ENCODE data around the gene EPB41L5. TPM values are rescaled to one million over a fixed set of nuclear protein-coding genes. Genes with fewer than 3 reads are reported as not detected.
A peak's percentile ranks its signal among the peaks of the same experiment; 100 is the strongest.

The EPB41L5 gene
- total RNA-seq, 1 experiment from 2014 or later: 19.0 TPM

DNA sequence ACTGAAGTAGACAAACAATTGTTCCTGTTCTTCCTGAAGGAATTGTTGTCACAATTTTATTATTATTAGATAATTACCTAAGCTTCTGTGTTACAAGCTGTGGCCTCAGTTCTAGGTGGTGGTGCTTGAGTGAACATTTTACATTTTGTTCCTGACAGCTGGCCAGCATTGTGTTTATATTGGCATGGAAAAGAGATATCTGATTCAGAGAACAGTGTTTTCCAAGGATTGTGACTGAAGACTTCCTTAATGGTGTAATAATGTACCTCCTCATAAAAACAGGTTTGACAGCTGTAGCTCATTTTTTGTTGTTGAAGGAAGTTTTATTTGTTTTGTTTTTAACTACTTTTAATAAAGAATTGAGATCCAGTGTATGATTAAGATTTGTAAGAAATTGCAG lies 95.2 kb downstream of the EPB41L5 start:
- peak; percentile 90 for DNase-seq (ENCODE audit: unreplicated experiment)
- BruUV-seq (replicated peaks): no TSS peak
- TF ChIP-seq, protein P1, sequence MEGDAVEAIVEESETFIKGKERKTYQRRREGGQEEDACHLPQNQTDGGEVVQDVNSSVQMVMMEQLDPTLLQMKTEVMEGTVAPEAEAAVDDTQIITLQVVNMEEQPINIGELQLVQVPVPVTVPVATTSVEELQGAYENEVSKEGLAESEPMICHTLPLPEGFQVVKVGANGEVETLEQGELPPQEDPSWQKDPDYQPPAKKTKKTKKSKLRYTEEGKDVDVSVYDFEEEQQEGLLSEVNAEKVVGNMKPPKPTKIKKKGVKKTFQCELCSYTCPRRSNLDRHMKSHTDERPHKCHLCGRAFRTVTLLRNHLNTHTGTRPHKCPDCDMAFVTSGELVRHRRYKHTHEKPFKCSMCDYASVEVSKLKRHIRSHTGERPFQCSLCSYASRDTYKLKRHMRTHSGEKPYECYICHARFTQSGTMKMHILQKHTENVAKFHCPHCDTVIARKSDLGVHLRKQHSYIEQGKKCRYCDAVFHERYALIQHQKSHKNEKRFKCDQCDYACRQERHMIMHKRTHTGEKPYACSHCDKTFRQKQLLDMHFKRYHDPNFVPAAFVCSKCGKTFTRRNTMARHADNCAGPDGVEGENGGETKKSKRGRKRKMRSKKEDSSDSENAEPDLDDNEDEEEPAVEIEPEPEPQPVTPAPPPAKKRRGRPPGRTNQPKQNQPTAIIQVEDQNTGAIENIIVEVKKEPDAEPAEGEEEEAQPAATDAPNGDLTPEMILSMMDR (IDR thresholded peaks at IDR 0.05; ENCODE audit: unreplicated experiment): no peak
- ChIA-PET POLR2A (interaction anchor here (0.5 to 4.3 kb wide), 10 partner anchors 26 to 414 kb away, joined by 3 to 52 read pairs (median 4); partner anchors contain the start of gene EPB41L5), CTCF (interaction anchor here (0.6 to 4.0 kb wide), 10 partner anchors 9 to 353 kb away, joined by 3 to 123 read pairs (median 6); no protein-coding TSS in a partner anchor)
- Mint-ChIP-seq H3K9me3 (ENCODE audit: unreplicated experiment) (no peaks in the 10 kb centered on the region), H3K4me1 (ENCODE audit: insufficient read depth, unreplicated experiment) (peaks cover 52% of the 10 kb centered on the region), H3K4me3 (ENCODE audit: unreplicated experiment) (peak overlapping the region; percentile 34), H3K27ac (ENCODE audit: low read depth, unreplicated experiment) (peak overlapping the region; percentile 8), H3K27me3 (ENCODE audit: insufficient read depth, unreplicated experiment) (no peaks in the 10 kb centered on the region), H3K36me3 (ENCODE audit: insufficient read depth, unreplicated experiment) (no peaks in the 10 kb centered on the region)
- intact Hi-C loops (cut with micrococcal nuclease): loop anchor here (2.0 to 5.0 kb wide), 2 partner anchors 96 to 405 kb away; partner anchors contain the start of gene EPB41L5

DNA sequence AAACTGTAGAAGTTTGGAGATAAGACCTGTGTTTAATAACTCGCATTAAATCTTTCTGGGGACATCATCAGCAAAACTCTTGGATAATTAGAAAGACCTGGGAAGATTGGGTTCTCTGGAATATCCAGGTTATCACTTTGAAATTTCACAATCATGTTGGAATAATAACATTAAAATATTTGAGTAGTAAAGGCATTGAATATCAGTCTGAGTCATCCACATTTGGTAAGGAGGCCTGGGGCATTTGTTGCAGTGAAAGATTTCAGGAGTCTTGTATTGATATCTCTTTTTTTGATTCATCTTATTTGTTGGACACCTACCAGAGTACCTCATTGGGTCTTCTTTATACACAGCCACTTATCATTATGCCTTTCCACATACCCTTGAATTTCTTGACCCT lies 95.9 kb downstream of the EPB41L5 start:
- ChIA-PET CTCF (interaction anchor here (0.7 to 4.0 kb wide), 13 partner anchors 9 to 574 kb away, joined by 3 to 123 read pairs (median 7); no protein-coding TSS in a partner anchor), POLR2A (interaction anchor here (0.7 to 4.3 kb wide), 7 partner anchors 27 to 355 kb away, joined by 3 to 52 read pairs (median 5); partner anchors contain the start of gene EPB41L5)
- peak overlapping the region; percentile 34 for H3K4me3 Mint-ChIP-seq (ENCODE audit: unreplicated experiment)
- BruUV-seq (replicated peaks): no TSS peak
- TF ChIP-seq, protein P1 (IDR thresholded peaks at IDR 0.05; ENCODE audit: unreplicated experiment): no peak
- H3K27ac Mint-ChIP-seq (ENCODE audit: low read depth, unreplicated experiment): peak overlapping the region; percentile 28
- H3K4me1 Mint-ChIP-seq (ENCODE audit: insufficient read depth, unreplicated experiment): peaks cover 51% of the 10 kb centered on the region
- DNase-seq (ENCODE audit: unreplicated experiment): peak; percentile 73
- no peaks in the 10 kb centered on the region for H3K36me3 Mint-ChIP-seq (ENCODE audit: insufficient read depth, unreplicated experiment)
- H3K27me3 Mint-ChIP-seq (ENCODE audit: insufficient read depth, unreplicated experiment): no peaks in the 10 kb centered on the region
- no peaks in the 10 kb centered on the region for H3K9me3 Mint-ChIP-seq (ENCODE audit: unreplicated experiment)
- intact Hi-C loops (cut with micrococcal nuclease): loop anchor here (1.0 to 5.0 kb wide), 3 partner anchors 96 to 406 kb away; partner anchors contain the start of gene EPB41L5

DNA sequence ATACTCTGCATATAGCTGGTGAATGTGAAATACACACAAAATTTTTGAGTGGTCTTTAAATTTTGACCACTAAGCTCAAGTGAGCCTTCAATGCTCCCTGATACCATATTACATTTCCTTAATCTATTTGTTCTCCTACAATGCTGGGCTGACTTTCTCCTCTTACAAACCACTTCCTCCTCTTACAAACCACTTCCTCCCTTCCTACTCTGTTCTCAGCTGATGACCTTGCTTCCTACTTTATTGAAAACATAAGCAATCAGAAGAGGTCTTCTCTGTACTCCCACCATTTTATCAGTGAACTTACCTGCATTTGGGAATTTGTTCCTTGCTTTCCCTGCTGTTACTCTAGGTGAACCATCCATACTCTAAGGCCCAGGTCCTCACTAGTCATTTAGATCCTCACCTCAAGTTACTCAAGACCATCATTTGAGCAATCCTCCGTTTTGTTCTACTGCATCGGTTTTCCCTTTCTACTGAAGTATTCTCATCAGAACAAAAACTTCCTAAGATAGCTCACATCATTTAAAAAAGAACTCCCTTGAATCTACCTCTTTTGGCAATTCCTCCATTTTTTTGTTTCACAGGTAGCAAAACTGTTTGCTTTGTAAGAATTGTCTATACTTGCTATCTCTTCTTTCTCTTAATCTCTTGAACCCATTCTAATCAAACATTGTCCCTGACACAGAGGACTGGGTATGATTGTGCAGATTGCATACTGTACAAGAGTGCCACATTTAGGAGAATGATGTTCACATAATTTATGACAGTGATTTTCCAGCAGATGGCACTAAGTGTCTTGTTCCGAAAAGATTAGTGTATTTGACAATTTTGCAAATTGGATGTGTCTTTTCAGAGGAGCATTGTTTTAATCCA lies 96.5 kb downstream of the EPB41L5 start:
- H3K4me3 Mint-ChIP-seq (ENCODE audit: unreplicated experiment): peak overlapping the region; percentile 34
- peak overlapping the region; percentile 28 for H3K27ac Mint-ChIP-seq (ENCODE audit: low read depth, unreplicated experiment)
- BruUV-seq (replicated peaks): no TSS peak
- ChIA-PET POLR2A (interaction anchor here (0.6 to 4.3 kb wide), 8 partner anchors 27 to 723 kb away, joined by 3 to 52 read pairs (median 4); partner anchors contain the start of gene EPB41L5), CTCF (interaction anchor here (0.5 to 4.0 kb wide), 39 partner anchors 8 to 574 kb away, joined by 3 to 123 read pairs (median 4); no protein-coding TSS in a partner anchor)
- no peaks in the 10 kb centered on the region for H3K9me3 Mint-ChIP-seq (ENCODE audit: unreplicated experiment)
- TF ChIP-seq, protein P1 (IDR thresholded peaks at IDR 0.05; ENCODE audit: unreplicated experiment): peak; percentile 64
- H3K36me3 Mint-ChIP-seq (ENCODE audit: insufficient read depth, unreplicated experiment): no peaks in the 10 kb centered on the region
- DNase-seq (ENCODE audit: unreplicated experiment): peak; percentile 65
- intact Hi-C loops (cut with micrococcal nuclease): loop anchor here (1.0 to 5.0 kb wide), 6 partner anchors 66 to 573 kb away; partner anchors contain the start of gene EPB41L5
- H3K27me3 Mint-ChIP-seq (ENCODE audit: insufficient read depth, unreplicated experiment): no peaks in the 10 kb centered on the region
- peaks cover 44% of the 10 kb centered on the region for H3K4me1 Mint-ChIP-seq (ENCODE audit: insufficient read depth, unreplicated experiment)

DNA sequence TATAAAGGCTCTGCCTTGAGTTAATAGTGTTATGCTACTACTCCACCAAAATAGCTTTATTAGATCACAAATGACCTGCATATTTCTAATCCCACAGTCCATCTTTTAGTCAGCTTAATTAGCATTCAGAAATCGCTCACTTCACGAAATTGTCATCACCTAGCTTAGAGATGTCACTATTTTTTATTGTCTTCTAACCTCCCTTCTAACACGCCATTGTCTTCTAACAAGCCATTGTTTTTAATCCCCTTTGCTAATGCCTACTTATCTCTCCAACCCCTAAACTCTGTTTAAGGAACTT lies 97.1 kb downstream of the EPB41L5 start:
- H3K36me3 Mint-ChIP-seq (ENCODE audit: insufficient read depth, unreplicated experiment): no peaks in the 10 kb centered on the region
- no peak for DNase-seq (ENCODE audit: unreplicated experiment)
- intact Hi-C loops (cut with micrococcal nuclease): loop anchor here (1.0 to 5.0 kb wide), 3 partner anchors 65 to 572 kb away; no protein-coding TSS in a partner anchor
- H3K27me3 Mint-ChIP-seq (ENCODE audit: insufficient read depth, unreplicated experiment): no peaks in the 10 kb centered on the region
- H3K4me3 Mint-ChIP-seq (ENCODE audit: unreplicated experiment): no peak overlapping the region
- POLR2A ChIA-PET: interaction anchor here (0.6 to 4.3 kb wide), 3 partner anchors 64 to 723 kb away, joined by 3 to 52 read pairs (median 6); no protein-coding TSS in a partner anchor
- H3K27ac Mint-ChIP-seq (ENCODE audit: low read depth, unreplicated experiment): peak overlapping the region; percentile 28
- TF ChIP-seq, protein P1 (IDR thresholded peaks at IDR 0.05; ENCODE audit: unreplicated experiment): peak; percentile 3
- CTCF ChIA-PET: interaction anchor here (0.5 to 4.0 kb wide), 29 partner anchors 10 to 573 kb away, joined by 3 to 123 read pairs (median 5); no protein-coding TSS in a partner anchor
- no peaks in the 10 kb centered on the region for H3K9me3 Mint-ChIP-seq (ENCODE audit: unreplicated experiment)
- H3K4me1 Mint-ChIP-seq (ENCODE audit: insufficient read depth, unreplicated experiment): peaks cover 42% of the 10 kb centered on the region
- no TSS peak for BruUV-seq (replicated peaks)

All from MCF 10A (cell line).